Heart left ventricle (tissue), 13 donors: ENCODE data around the gene AASDH.

Source experiments
- CTCF ChIP-seq, 12 donors: fragments of 200-600 bp; sonication (generic) in 4 of 12; IDR thresholded peaks; one replicate each; pipeline versions ENCODE4 v1.5.0 to v1.8.0; 2018 to 2022; ENCODE audit warnings: antibody characterized with exemption in 12 of 12, mild to moderate bottlenecking in 5 of 12
- POLR2A ChIP-seq, 2 donors: fragments of 450-650 bp; IDR thresholded peaks; one replicate each; pipeline ENCODE4 v1.6.1; 2017; ENCODE audit warnings: antibody characterized with exemption in 2 of 2, mild to moderate bottlenecking in 2 of 2, moderate library complexity in 2 of 2
- donor health status: ischemic (EF 13 %, LVEDD 7.1; RV severe dilation, severe dysfunction).
- donor health status: DM: no; HTN: yes; CAD: no.
- donor health status: DM: no; HTN: no; CAD: no.
- donor health status: ischemic (EF 25% LVEDD 6.9; RV normal size, moderate dysfunction).
- donor health status: ischemic (EF 25% LVEDD 5.7; RV mildly dilated, moderate dysfunction).
- donor health status: ischemic (EF 35%, LVEDD 5.7; RV mildly dilated, moderate dysfunction).
- donor health status: nonischemic (EF 11% LVEDD 7.7; RV severe dilation, severe dysfunction).
- donor health status: DM: yes; HTN: yes; CAD: no.
- donor health status: PGD.
- donor health status: ischemic (EF 29% LVEDD 5.4; RV normal size, mild dysfunction).
- donor health status: nonischemic (EF 23%, LVEDD 6.1; RV moderate dilation, normal function).

GRCh38 chr4:56314207-56314915 lies 72.9 kb downstream of the AASDH start:
- no peak for TF ChIP-seq CTCF (IDR thresholded peaks at IDR 0.05)
- no peak for TF ChIP-seq POLR2A (IDR thresholded peaks at IDR 0.05)
